Fibroblast of peridontal ligament (primary cell): ENCODE data around the gene TBL1X.

Experiments used
- DNase-seq: peaks from one replicate; pipeline ENCODE4 v3.0.0-alpha.2; 2010; ENCODE audit errors: extremely low read depth

Gene TBL1X

GRCh38 chrX:9627922-9628321, 163.1 kb downstream of the TBL1X start:
- DNase-seq: peak; percentile 36

DNA sequence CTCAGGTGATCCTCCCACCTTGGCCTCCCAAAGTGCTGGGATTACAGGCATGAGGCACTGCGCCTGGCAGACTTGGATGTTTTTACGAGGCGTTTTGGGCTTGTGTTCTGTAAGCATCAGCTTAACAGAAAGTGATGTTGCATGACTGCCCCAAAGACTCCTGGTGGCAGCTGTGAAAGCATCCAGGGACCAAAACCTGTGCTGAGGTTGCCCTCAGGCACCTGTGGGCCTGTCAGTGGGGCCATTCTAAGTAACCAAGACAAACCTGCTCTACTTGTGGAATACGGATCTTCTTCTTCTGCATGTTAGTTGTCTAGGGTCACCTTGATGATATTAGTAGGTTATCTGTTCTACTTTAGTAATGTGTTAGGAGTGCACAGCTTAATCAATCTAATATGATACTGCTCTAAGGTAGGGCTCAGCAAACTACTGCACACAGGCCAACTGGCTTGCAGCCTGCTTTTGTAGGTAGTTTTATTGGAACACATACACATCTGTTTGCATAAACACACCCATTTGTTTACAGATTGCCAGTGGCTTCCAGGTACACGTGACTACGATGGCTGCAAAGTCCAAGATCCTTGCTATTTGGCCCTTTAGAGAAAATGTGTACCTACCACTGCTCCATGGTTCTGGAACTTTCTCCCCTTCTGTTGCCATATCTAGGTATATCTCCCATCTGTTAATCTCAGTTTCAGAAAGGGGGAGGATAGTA, 164.1 kb downstream of the TBL1X start:
- DNase-seq: no peak

GRCh38 chrX:9634551-9634950, 169.7 kb downstream of the TBL1X start:
- DNase-seq: no peak

- DNase-seq: no peak
Measured at GRCh38 chrX:9635368-9635767, 170.5 kb downstream of the TBL1X start.

DNA sequence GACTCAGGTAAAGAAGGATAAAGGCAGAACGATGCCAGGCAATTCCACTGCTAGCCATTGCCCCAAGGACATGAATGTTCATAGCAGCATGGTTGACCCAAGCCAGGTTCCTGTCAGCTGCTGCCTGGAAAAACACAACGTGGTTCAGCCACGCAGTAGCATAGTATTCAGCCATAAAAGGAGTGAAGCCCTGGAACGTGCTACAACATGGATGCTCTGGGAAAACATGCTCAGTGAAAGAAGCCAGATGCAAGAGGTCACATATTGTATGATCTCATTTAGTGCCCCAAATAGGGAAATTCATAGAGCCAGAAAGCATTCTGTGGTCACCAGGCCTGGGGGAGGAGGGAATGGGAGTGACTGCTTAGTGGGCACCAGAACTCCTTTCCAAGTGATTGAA, 170.9 kb downstream of the TBL1X start:
- DNase-seq: no peak

GRCh38 chrX:9638871-9639270, 174.0 kb downstream of the TBL1X start:
- DNase-seq: no peak

DNA sequence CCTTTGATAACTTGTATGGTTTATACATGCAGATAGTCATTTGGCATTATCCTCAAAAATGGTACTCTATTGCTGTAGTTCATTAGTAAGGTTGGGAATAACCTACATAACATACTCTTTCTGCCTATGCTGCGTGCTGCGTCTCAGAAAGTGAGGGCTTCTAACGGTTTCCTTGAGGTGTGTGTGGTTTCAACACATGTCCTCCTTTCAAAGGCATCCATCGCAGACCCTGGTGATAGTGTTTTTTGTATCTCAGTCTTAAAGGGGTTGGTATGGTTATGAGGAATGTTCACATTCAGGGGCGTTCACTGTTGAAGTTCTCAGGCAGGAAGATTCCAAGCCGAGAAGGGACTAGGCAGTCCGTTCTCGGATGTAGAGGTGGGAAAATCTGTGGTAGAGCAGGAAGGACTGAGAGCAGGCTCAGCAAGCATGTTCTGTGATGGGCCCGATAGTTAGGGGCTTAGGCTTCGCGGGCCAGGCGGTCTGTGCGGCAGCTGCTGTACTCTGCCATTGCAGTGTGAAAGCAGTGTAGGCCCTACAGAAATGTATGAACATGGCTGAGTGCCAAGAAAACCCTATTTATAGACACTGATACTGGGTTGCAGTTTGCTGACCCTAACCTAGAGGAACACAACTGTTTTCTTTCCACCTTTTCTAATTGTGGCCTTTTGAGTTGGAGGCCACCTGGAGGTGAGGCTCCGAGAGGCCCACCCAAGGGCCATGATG, 177.6 kb downstream of the TBL1X start:
- DNase-seq: no peak

- no peak for DNase-seq
Measured at GRCh38 chrX:9643807-9644206, 178.9 kb downstream of the TBL1X start.

DNA sequence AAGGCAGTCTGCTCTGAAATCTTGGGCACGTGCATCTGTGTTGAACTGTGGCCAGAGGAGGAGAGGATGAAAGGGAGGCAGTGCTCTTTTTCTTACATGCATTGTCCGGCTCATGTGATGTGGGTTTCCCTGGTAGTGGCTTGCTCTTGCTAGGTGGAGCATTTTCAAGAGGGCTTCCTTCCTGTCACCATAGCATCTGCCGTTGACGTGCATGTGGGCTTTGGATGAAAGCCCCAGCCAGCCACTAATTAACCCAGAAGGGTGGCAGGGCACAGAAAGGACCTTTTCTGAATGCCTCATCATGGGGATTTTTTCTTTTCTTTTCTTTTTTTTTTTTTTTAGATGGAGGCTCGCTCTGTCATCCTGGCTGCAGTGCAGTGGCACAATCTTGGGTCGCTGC, 179.5 kb downstream of the TBL1X start:
- DNase-seq: no peak

GRCh38 chrX:9646471-9647224, 181.8 kb downstream of the TBL1X start:
- DNase-seq: peak; percentile 15

DNA sequence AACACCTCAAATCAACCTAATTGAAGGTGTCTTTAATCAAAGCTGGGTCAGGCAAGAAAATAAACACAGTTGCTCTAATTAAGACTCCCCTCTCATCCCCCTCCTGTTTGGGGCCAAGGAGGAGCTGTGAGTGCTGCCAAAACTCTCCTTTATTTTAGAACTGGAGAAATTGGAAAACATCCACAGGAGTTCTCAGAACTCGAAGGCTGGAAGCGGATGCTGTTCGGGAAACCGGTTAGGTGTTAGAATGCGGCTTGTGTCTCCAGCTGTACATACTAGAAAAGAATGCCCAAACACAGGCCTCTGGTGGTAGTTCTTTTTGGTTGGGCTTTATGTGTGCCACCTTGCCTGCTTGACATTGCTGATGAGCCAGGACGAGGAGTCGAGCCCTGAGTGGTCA, 182.6 kb downstream of the TBL1X start:
- DNase-seq: no peak

DNA sequence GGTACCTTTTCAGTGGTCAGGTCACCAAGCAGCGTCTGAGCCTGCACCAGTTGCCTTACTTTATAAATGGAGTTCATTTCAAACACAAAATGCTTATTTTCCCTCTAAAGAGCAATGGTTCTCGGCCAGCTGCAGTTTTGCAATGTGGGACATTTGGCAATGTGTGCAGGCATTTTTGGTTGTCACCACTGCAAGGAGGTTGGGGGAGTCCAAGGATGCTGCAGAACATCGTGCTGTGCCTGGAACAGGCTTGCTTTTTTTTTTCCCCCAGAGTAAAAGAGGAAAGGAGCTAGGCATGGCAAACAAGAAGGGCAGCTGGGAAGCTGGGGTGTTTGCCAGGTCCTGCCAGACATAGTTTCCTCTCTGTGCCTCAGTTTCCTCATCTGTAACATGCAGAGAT, 185.2 kb downstream of the TBL1X start:
- no peak for DNase-seq

DNA sequence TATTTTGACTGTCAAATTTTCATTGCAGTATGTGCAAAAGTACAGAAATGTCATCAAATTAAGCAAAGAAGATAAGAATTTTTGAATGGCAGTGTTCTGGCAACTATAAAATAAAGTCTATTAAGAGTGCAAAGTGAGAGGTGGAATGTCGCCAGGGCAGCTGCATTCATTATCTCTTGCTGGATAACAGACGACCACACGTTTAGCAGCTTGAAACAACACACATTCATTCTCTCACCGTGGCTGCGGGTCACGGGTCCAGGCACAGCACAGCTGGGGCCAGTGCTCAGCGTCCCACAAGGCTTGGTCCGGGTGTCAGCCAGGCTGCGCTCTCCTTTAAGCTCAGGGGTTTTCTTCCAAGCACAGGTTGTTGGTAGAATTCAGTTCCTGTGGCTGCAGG, 186.9 kb downstream of the TBL1X start:
- no peak for DNase-seq

DNA sequence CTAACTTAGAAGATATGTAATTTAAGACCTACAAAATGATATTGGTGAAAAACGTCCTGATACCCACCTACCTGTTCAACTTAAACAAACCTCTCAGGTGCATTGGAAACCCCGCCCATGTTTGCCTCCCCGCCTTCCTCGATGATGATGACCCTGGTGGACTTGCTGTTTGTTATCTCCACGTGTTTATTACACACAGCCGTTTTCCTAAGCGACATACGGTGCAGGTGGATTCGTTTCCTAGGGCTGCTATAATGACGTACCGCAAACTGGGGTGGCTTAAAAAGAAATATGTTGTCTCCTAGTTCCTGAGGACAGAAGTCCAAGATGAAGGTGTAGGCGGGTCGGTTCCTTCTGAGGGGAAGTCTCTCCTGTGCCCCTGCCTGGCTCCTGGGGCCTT, 190.1 kb downstream of the TBL1X start:
- DNase-seq: no peak

DNA sequence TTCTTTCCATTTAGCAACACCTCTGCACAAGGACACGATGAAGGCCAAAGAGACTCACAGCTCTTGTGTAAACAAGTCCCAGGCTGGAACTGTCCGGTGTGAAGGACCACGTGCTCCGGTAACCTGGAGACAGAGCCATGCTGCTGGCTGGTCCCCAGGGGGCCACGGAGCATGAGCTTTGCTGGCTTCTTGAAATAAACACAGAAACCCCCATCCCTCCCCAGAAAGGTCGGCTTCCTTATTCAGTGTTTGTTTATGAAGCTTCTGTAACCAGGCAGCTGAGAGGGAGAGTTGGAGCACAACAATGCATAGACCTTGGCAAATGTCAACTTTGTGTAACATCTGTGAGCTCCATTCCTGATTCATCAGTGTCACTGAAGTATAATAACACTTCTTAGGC, 191.4 kb downstream of the TBL1X start:
- DNase-seq: no peak

GRCh38 chrX:9656871-9657270, 192.0 kb downstream of the TBL1X start:
- no peak for DNase-seq

DNA sequence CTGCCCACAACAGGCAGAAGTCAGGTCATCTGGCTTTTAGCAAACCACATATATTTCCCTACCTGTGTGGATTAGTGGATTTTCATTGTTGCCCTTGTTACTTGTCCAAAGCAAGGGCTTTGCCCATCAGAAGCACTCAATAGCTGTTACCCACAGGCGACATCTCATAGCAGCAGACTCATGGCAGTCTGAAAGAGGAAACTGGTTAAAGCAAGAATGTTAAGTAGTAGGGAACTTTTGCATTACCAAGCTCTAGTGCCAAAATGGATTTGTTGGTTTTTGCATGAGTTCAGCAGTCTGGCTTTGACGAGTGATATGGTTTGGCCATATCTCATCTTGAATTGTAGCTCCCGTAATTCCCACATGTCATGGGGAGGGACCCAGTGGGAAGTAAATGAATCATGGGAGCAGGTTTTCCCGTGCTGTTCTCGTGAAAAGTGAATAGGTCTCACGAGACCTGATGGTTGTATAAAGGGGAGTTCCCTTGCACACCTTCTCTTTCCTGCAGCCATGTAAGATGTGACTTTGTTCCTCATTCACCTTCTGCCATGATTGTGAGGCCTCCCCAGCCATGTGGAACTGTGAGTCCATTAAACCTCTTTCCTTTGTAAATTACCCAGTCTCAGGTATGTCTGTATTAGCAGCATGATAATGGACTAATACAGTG, 192.9 kb downstream of the TBL1X start:
- no peak for DNase-seq

DNA sequence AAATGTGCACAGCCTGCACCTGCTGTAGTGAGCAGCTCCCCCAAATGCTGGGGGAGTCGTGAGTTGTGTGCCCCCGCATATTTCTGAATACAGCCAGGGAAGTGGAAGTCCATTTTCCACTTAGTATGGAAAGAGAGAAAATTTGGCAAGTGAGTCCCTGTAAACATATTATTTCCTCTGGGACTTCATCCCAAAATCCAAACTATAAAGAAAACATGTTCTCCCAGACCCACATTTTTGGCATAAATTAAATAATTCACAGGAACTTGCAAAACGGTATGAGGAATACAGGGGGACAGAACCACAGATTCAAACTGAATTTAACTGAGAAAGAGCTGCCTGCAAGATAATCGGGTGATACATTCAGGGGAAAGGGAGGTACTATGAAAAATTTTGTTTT, 193.6 kb downstream of the TBL1X start:
- no peak for DNase-seq

DNA sequence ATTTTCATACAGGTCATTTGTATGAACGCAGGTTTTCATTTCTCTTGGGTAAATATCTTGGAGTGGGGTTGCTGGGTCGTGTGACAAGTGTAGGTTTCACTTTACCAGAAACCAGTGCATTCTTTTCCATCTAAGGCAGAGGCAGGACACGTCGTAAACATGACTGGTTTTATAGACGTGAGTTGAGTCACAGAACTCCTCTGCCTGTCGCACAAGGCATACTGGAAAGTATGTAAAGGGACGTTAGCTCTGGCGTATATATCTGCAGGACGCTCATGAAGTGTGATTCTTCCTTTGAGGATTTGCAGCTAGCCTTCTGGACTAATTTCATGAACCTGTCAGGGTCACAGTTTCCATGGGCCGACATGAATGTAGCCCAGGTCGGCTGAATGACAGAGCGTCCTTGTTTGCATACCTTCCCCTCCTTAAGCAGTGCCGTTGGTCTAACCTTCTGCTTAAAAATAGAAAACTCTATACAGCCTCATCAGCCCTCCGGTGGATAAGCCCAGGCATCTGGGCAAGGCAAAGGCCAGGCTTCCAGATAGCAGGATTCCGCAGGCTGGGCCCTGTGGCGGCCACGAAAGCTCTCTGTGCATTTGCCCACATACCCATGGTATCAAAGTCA, 194.8 kb downstream of the TBL1X start:
- no peak for DNase-seq

- peak; percentile 40 for DNase-seq
Measured at GRCh38 chrX:9662148-9662547, 197.3 kb downstream of the TBL1X start.

- DNase-seq: no peak
Measured at GRCh38 chrX:9663216-9663615, 198.4 kb downstream of the TBL1X start.

DNA sequence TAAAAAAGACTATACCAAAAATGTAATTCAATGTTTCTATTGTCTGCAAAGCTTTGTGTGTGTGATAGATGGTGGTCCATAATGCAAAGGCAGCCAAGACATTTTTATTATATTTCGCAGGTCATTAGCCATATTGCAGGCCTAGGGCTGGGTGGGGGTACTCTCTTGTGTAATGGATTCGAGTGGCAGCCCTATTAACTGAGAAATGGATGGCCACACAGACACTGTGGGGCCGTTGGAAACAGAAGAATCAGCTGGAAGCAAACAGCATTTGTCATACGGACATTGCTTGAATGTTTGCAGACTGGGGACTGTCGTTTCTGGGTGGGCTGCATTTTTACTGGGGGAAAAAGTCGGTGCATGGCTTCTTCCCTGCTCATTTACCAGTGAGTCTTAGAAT, 199.4 kb downstream of the TBL1X start:
- no peak for DNase-seq
